K562 treated with DMSO at 1 percent for 4 hours (cell line): ENCODE results near the gene STYK1. TPM values are rescaled to one million over a fixed set of nuclear protein-coding genes. Genes with fewer than 3 reads are reported as not detected.

ENCODE experiments used
- total RNA-seq: library from RNA; unstranded; fragments of 300-600 nt; gene quantifications from 2 replicates; pipeline ENCODE4 v1.2.3, GENCODE V29; 2022; ENCODE audit not compliant: insufficient read depth

The STYK1 gene
- total RNA-seq: 0.25 TPM in 1 of 2 replicates, not detected in the other

GRCh38 chr12:10673659-10674384, at the start of gene STYK1:
Gene STYK1 (minus strand): TSS chr12:10674052. CDS start chr12:10634618, 39,434 bp downstream.

GRCh38 chr12:10722905-10723746, 49.3 kb upstream of the STYK1 start, which contains the start of gene YBX3:
Gene YBX3 (minus strand): TSS chr12:10723323. CDS start chr12:10723111, 212 bp downstream.

GRCh38 chr12:10613349-10614055, 60.4 kb downstream of the STYK1 start, which contains the start of gene MAGOHB:
Gene MAGOHB (minus strand): TSS chr12:10613609. CDS start chr12:10613532, 77 bp downstream.

Other genes starting within 250 kb of the STYK1 start
- not detected in 2 replicates for gene KLRC2, start 238.0 kb downstream of the STYK1 start, total RNA-seq
- gene KLRC1, start 220.7 kb downstream of the STYK1 start, total RNA-seq: not detected in 2 replicates
- gene EIF2S3B, start 168.2 kb downstream of the STYK1 start, total RNA-seq: 0.97 TPM in 1 of 2 replicates, not detected in the other
- gene MAGOHB, start 60.4 kb downstream of the STYK1 start, total RNA-seq: 6.8 and 8.7 TPM in 2 replicates
- 93.2 and 107 TPM in 2 replicates for gene YBX3, start 49.3 kb upstream of the STYK1 start, total RNA-seq
- not detected in 2 replicates for gene TAS2R7, start 128.6 kb upstream of the STYK1 start, total RNA-seq
- gene TAS2R8, start 133.2 kb upstream of the STYK1 start, total RNA-seq: not detected in 2 replicates
- gene TAS2R9, start 136.1 kb upstream of the STYK1 start, total RNA-seq: not detected in 2 replicates
- not detected in 2 replicates for gene TAS2R10, start 152.3 kb upstream of the STYK1 start, total RNA-seq
- gene PRR4, start 175.4 kb upstream of the STYK1 start, total RNA-seq: not detected in 2 replicates
- gene PRH1, start 210.2 kb upstream of the STYK1 start, total RNA-seq: not detected in 2 replicates
- not detected in 2 replicates for gene TAS2R13, start 235.5 kb upstream of the STYK1 start, total RNA-seq